Endometrial microvascular endothelial cells (primary cell): ENCODE measurements around the gene DRD1. TPM values are rescaled to one million over a fixed set of nuclear protein-coding genes. Genes with fewer than 3 reads are reported as not detected.

ENCODE experiments used
- total RNA-seq: library from RNA; depleted of rRNA; stranded (reverse); fragments of >200 nt; gene quantifications from one replicate; pipeline ENCODE4 v1.2.3, GENCODE V29; 2015; ENCODE audit errors: inconsistent ontology term

The DRD1 gene
- total RNA-seq, 1 donor from 2014 or later = not detected

Other genes with a start within 250 kb of the DRD1 start
- gene SFXN1, start 34.4 kb upstream of the DRD1 start, total RNA-seq = 102 TPM
- gene HRH2, start 213.9 kb upstream of the DRD1 start, total RNA-seq = not detected